HG03066 (cell line): ENCODE data around the gene CHMP4A.

Experiments
- ATAC-seq: cut with Tn5 transposase; IDR thresholded peaks from one replicate; pipeline ENCODE4 v1.9.1; 2021; ENCODE audit warnings: low read depth; ENCODE audit not compliant: unreplicated experiment

Gene CHMP4A

GRCh38 chr14:24160499-24160849 is 52.8 kb downstream of the CHMP4A start:
- ATAC-seq: no peak

GRCh38 chr14:24159777-24160498 is 53.4 kb downstream of the CHMP4A start:
- no peak for ATAC-seq
